Calu3 (cell line): Measurements from ENCODE around the gene CCDC120. TPM values are rescaled to one million over a fixed set of nuclear protein-coding genes. Genes with fewer than 3 reads are reported as not detected.

Source experiments
- BruUV-seq: library from RNA; stranded (reverse); fragments of 400-500 nt; replicated peaks from 2 replicates; lab custom pipeline; 2021; lab: Mats Ljungman, UMichigan
- CTCF ChIA-PET: fragments of 300-600 bp; sonication (Branson Sonifier 250); formaldehyde crosslinking; loops from one replicate; lab custom pipeline; 2022; ENCODE audit warnings: antibody characterized with exemption; lab: Charles Lee
- DNase-seq: peaks from one replicate; pipeline ENCODE4 v3.0.0; 2022
- H3K27ac Mint-ChIP-seq: one replicate; pipeline ENCODE4 v1.8.0; 2022; ENCODE audit warnings: mixed read lengths; ENCODE audit not compliant: unreplicated experiment
- H3K27me3 Mint-ChIP-seq: one replicate; pipeline ENCODE4 v1.8.0; 2022; ENCODE audit warnings: mixed read lengths; ENCODE audit not compliant: unreplicated experiment
- H3K36me3 Mint-ChIP-seq: one replicate; pipeline ENCODE4 v1.8.0; 2022; ENCODE audit warnings: mild to moderate bottlenecking, moderate library complexity, mixed read lengths; ENCODE audit not compliant: insufficient read depth, unreplicated experiment
- H3K4me1 Mint-ChIP-seq: one replicate; pipeline ENCODE4 v1.8.0; 2022; ENCODE audit warnings: mild to moderate bottlenecking, low read depth, mixed read lengths; ENCODE audit not compliant: unreplicated experiment
- H3K4me3 Mint-ChIP-seq: one replicate; pipeline ENCODE4 v1.8.0; 2022; ENCODE audit warnings: mild to moderate bottlenecking, low read depth, moderate library complexity, mixed read lengths; ENCODE audit not compliant: unreplicated experiment
- H3K9me3 Mint-ChIP-seq: one replicate; pipeline ENCODE4 v1.8.0; 2022; ENCODE audit warnings: low read depth, mixed read lengths; ENCODE audit not compliant: unreplicated experiment
- CTCF ChIP-seq: fragments of 200-600 bp; IDR thresholded peaks from one replicate; pipeline ENCODE4 v1.8.0; 2022; ENCODE audit warnings: antibody characterized with exemption; ENCODE audit not compliant: unreplicated experiment
- intact Hi-C: fragments of 100-400 bp; cut with micrococcal nuclease; formaldehyde crosslinking; loops from one replicate; pipeline ENCODE4 v1.10.0; 2022; ENCODE audit not compliant: unreplicated experiment
- total RNA-seq: library from RNA; stranded (reverse); gene quantifications from 2 replicates; pipeline ENCODE4 v1.2.3, GENCODE V29; 2022

The CCDC120 gene
- total RNA-seq, 1 experiment from 2014 or later: 30.8 TPM

DNA sequence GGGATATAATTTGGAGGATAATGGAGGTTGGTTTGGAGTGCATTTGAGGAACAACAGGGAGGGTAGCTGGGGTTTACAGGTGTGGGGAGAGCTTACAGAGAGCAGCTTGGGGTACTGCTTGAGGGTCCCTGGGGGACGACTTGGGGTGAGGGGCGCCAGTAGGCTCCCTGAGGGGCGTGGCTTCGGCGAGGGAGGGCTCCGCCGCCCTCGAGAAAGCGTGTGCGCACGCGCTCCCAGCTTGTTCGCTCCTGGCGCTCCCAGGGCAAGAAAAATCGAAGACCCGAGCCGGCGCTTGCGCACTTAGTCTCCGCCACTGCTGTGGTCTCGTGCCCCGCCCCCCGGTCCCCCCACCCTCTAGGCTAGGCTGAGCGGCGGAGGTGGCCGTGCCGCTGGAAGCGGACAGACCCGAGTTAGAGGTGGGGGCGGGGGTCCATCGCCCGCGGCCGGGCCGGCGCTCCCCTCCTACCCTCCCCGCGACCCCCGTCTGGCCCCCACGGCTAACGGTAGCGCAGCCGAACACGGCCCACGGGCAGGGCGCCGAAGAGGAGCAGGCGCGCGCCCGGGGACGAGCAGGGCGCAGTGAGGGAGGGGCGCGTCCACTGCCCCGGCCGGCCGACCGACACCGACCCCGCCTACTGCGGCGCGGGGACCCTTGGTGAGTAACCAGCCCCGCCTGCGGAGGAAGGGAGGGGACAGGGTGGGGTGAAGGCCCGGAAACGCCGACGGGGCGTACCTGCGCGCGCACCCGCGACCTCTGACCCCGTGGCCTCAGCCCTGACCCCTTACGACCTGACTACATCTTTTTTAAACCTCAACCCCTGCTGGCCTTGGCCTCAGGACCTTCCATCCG lies 5.4 kb upstream of the CCDC120 start:
- peak overlapping the region; percentile 72 for H3K4me3 Mint-ChIP-seq
- H3K36me3 Mint-ChIP-seq: peaks cover 20% of the 10 kb centered on the region
- no peaks in the 10 kb centered on the region for H3K27me3 Mint-ChIP-seq
- peaks cover 2% of the 10 kb centered on the region for H3K9me3 Mint-ChIP-seq
- TF ChIP-seq CTCF: no peak
- intact Hi-C loops: no loop called here
- no TSS peak for BruUV-seq
- H3K27ac Mint-ChIP-seq: peak overlapping the region; percentile 89
- DNase-seq: peak; percentile 75
- H3K4me1 Mint-ChIP-seq: peaks cover 30% of the 10 kb centered on the region
- CTCF ChIA-PET: interaction anchor here (0.6 to 0.8 kb wide), 2 partner anchors 9 to 256 kb away, joined by 3 read pairs; no protein-coding TSS in a partner anchor

DNA sequence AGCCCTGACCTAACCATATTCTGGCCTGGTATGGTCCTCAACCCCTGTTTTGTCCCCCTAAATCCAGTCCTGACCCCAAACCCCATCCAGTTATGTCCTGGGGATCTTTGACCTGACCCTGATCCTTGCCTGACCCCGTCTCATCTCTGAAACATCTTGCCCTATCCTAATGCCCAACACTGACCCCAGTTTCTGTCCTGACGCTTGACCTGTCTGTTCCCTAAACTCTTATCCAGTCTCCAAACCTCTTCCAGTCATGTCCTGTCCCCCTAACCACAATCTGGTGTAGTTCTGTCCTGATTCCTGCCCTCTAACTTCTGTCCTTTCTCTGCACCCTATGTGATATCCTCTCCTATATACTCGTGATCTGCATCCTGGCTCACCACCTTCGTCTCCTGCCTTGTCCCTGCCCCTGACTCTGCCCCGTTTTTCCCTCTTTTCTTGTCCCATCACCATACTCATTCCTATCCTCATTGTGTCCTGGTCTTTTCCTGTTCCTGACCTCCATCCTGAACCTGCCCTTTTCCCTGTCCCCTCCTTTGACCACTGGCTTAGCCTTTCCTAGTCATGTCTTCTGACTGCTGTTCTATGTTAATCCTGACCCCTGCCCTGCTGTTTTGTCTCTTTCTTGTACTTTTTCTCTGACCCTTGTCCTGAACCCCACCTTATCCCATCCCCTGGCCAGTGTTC lies 4.6 kb upstream of the CCDC120 start:
- Mint-ChIP-seq H3K27ac (peak overlapping the region; percentile 89), H3K27me3 (no peaks in the 10 kb centered on the region), H3K36me3 (peaks cover 27% of the 10 kb centered on the region), H3K4me3 (peak overlapping the region; percentile 72), H3K4me1 (peaks cover 30% of the 10 kb centered on the region), H3K9me3 (peaks cover 2% of the 10 kb centered on the region)
- no TSS peak for BruUV-seq
- CTCF ChIA-PET: no interaction called here
- no peak for DNase-seq
- intact Hi-C loops: no loop called here
- TF ChIP-seq CTCF: no peak

- no peaks in the 10 kb centered on the region for H3K27me3 Mint-ChIP-seq
- H3K4me3 Mint-ChIP-seq: peak overlapping the region; percentile 88
- peak overlapping the region; percentile 74 for H3K27ac Mint-ChIP-seq
- peak; percentile 11 for DNase-seq
- intact Hi-C loops: no loop called here
- CTCF ChIA-PET: interaction anchor here (0.7 to 0.9 kb wide), 2 partner anchors 11 to 97 kb away, joined by 3 read pairs; no protein-coding TSS in a partner anchor
- TF ChIP-seq CTCF: no peak
- H3K9me3 Mint-ChIP-seq: peaks cover 2% of the 10 kb centered on the region
- H3K4me1 Mint-ChIP-seq: peaks cover 21% of the 10 kb centered on the region
- BruUV-seq: TSS peak; percentile 34
- H3K36me3 Mint-ChIP-seq: peaks cover 26% of the 10 kb centered on the region
Observed at GRCh38 chrX:49059201-49059600, 402 bp downstream of the CCDC120 start.

DNA sequence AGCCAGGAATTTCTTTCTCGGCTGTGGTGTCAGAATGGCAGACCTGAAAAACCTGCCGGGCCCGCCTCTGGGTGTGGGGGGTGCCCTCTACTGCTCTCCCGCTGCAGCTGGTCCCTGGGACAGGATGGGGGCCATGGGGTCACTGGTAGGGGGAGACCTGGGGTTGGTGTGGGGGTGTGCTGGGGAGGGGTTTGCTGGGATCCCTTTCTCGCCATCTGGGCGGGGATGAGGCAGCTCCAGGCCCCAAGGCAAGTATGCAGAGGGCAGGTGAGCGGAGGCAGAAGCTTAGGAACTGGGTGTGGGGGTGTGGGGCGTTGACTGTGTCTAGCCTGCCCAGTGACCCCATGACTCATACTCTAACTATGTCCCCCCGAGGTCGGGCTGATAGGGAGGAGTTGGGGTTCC lies 884 bp downstream of the CCDC120 start:
- no peaks in the 10 kb centered on the region for H3K9me3 Mint-ChIP-seq
- no peak for TF ChIP-seq CTCF
- no peaks in the 10 kb centered on the region for H3K27me3 Mint-ChIP-seq
- CTCF ChIA-PET: interaction anchor here (0.7 to 0.9 kb wide), 2 partner anchors 10 to 96 kb away, joined by 3 read pairs; no protein-coding TSS in a partner anchor
- no TSS peak for BruUV-seq
- peak overlapping the region; percentile 88 for H3K4me3 Mint-ChIP-seq
- peak overlapping the region; percentile 74 for H3K27ac Mint-ChIP-seq
- H3K36me3 Mint-ChIP-seq: peaks cover 26% of the 10 kb centered on the region
- H3K4me1 Mint-ChIP-seq: peaks cover 16% of the 10 kb centered on the region
- intact Hi-C loops: no loop called here
- peak; percentile 64 for DNase-seq
